NCI-H748 (cell line): ENCODE data around the gene AIDA.
"Not testable (repeated sequence)": the region's sequence is repeated elsewhere in the genome, so short reads cannot be mapped to it uniquely, and the experiment has no call there.

Source experiments
- DNase-seq: peaks from one replicate; lab custom pipeline; 2025; ENCODE audit not compliant: unreplicated experiment; lab: John Stamatoyannopoulos, UW

The AIDA gene

DNA sequence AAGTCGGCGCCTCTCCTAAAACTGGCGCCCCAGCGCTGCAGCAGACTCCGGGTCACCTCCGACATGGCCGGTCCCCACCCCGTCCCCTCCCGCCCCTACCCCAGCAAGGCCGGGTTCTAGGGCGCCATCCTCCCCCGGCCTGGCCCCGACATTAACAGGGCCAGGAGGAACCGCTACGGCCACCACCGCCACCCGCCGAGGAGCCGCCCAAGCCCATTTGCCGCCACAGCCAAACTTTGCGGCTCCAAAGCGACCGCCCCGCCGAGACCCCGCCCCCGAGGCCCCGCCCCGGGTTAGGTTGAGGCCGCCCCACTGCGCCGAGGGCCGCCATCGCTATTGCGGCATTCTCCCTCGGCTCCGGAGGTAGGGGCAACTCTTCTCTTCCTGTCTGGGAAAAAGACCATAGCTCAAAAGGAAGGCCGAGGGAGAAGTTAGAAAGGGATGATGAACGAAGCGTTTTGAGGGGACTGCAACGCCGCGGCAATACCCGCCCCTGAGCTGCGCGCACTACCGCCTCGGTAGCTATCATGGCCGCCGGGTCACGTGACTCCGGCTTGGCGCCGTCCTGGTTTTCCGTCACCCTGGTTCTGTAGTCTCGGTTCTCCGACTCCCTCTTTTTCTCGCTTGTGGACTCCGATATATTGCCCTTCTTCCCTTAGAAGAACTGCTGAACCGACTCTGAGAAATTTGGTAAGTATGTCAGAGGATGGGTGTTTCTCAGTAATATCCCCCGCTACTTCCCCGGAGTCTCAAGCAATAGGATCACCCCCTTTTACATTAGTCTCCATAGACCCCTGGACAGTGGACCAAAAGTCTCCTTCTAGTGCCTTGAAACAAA lies at the start of gene AIDA, which contains the start of gene BROX:
Gene AIDA (minus strand): TSS at position 239 of the 838 bp plus-strand sequence. CDS start 174 bp downstream, at position 65.
Gene BROX (plus strand): TSS at position 312 of the 838 bp plus-strand sequence. CDS start 3,136 bp downstream, outside the sequence.
- DNase-seq, result peak; percentile 82

- peak; percentile 6 for DNase-seq
These were observed 48.8 kb upstream of the AIDA start for GRCh38 chr1:222761083-222761482.

DNA sequence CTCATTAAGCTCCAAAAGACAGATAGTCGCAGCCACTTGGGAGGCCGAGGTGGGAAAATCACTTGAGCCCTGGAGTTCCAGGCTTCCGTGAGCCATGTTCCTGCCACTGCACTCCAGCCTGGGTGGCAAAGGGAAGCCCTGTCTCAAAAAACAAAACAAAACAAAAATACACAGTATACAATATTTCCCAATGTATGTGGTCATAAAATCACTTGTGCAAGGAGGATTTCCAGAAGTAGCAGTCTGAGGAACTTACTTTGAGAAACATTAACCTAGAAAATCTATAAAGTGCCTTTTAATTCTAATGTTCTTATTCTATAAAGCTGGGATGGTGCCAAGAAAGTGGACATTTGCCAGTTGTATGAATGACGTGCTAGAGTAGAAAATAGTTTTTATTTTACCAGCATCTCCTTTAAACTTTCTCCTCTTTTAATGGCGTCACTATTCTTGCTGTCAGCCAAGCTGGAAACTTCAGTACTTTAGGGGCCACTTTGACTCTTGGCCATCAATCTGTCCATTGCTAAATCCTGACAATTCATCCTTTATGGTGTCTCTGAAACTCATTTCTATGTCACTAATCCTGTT lies 47.3 kb upstream of the AIDA start:
- no peak for DNase-seq

DNA sequence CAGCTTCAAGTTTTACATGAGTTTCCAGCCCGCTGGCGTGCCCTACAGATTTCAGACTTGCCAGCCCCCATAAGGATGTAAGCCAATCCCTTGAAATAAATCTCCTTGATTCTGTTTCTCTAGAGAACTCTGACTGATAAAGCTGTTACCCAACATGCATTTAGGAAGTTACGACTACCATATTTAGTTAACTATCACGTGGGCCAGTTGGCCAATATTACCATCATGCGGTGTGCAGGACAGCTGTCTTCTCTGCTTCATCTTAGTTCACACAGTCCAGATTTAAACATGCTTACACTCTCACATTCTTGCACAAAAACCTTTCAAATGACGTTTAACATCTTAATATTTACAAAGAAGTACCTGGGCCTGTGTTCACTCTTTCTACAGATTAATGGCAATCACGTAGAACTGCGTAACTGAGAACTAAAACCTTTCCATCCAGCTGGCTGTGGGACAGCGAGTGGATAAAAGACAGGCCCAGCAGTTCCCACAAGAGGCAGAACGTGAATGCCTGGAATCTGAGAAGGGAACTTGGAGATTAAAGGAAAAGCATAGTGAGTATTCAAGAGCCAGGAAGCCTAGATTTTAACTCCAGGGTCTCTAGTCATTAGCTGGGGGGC lies 45.5 kb upstream of the AIDA start:
- DNase-seq, result no peak

GRCh38 chr1:222754366-222755139 lies 42.3 kb upstream of the AIDA start:
- no peak for DNase-seq

DNA sequence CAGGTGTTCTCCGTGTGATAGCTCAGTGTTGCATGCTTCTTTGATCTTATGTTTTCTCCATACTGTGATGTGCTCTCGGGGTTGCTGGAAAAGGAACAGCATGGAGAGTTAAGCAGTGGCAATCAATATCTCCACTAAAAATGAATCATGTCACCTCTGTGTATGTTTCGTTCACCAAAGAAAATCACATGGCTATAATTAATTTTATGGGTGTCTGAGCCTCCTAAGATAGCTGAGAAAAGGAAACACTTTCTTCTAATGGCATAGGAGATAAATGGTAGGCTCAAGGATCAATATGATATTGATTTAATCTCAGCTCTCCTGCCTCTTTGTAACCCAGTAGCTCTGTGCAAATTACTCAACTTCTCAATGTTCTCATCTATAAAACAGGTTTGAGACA lies 39.0 kb upstream of the AIDA start:
- DNase-seq, result no peak

DNA sequence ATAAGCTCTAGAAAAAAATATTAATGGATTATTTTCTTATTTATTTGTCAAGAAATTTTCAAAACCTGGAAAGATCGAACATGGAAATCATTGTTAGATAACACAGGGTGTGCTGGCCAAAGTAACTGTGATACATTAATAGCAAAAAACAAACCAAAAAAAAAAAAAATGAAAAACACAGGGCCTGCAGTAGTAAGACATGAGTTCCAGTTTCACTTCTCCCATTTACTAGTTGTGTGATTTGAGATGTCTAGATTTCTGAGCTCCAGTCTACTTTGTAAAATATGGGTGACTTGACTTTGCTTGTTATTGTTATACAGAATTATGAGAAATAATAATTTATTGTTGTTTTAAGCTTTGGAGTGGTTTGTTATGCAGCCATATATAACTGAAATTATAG lies 38.4 kb upstream of the AIDA start:
- no peak for DNase-seq

- DNase-seq, result peak; percentile 47
These were observed 37.6 kb upstream of the AIDA start for GRCh38 chr1:222749927-222750326.

DNA sequence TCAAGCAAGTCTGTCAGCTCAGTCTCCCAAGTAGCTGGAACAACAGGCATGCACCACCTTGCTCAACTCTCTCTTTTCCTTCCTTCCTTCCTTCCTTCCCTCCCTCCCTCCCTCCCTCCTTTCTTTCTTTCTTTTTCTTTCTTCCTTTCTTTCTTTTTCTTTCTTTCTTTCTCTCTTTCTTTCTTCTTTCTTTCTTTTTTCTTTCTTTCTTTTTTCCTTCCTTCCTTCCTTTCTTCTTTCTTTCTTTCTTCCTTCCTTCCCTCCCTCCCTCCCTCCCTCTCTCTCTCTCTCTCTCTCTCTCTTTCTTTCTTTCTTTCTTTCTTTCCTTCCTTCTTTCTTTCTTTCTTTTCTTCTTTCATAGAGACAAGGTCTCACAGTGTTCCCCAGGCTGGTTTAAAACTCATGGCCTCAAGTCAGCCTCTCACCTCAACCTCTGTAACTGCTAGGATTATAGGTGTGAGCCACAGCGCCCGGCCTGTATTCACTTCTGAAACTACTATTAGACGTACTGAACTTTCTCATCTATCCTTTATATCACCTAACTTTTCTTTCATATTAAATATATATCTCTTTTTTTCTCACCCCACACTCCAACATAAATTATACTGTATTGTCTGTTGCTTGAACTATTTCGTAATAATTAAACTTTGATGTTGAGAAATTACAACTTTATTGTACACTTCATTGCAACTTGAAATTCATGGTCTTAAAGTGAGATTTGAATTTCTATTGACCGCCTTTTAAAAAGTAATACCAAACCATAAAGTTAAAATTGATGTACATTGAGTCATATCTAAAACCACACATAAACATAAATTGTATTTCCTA lies 29.6 kb upstream of the AIDA start:
- DNase-seq, result not testable (repeated sequence)

DNA sequence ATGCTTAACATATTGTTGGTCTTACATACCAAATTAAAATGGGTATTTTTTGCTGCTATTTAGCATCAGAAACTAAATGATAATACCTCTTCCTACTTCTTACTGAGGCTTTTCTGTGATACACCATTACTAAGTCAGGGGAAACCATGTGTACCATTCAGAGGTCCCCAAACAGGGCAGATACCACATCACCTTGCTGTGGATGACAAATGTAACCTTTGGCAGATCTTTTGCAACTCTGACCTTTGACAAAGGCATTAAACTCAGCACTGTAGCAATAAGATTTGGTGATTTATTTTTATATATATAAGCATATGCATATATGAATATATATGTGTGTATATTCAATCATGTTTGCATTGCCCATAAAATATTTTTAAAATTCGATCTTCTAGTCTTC lies 27.6 kb upstream of the AIDA start:
- DNase-seq, result no peak

GRCh38 chr1:222739465-222739864 lies 27.2 kb upstream of the AIDA start:
- no peak for DNase-seq

DNA sequence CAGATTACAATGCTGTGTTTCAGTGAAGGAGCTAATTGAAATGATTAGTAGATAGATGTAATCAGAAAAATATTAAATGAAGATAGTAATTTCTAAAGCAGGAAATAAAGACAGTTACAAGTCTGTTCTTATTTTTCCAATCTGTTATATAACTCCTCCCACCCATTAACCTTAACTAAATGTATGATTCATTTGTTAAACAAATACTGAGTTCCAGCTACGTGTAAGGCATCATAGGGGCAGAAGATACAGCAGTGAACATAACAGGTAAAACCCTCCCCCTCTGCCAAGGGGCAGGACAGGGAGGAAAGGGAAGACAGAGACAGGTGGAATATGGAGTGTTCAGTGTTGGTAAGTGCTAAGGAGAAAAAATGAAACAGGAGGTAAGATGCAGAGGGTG lies 24.7 kb upstream of the AIDA start, which contains the start of gene FAM177B:
Gene FAM177B (plus strand): TSS at position 231 of the 400 bp plus-strand sequence. CDS start 9,344 bp downstream, outside the sequence.
- no peak for DNase-seq

DNA sequence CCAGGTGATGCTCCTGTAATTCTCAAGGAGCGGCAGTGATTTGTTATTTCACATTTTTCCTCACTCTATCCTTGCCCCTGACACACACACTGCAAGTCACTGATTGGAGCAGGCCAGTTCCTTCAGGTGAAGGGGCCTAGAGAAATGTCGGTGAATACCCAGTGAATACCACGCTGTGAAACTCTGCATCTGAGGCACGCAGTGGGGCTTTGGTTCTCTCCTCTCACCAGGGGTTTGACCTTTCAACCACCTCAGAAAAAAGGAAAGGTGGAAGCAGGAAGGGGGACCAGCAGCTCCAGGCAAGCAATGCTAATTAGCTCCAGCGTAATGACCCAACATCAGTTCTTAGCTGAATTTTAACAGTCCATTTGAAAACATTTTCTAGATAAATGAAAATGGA lies 24.2 kb upstream of the AIDA start:
- no peak for DNase-seq

GRCh38 chr1:222734740-222735139 lies 22.4 kb upstream of the AIDA start:
- no peak for DNase-seq

DNA sequence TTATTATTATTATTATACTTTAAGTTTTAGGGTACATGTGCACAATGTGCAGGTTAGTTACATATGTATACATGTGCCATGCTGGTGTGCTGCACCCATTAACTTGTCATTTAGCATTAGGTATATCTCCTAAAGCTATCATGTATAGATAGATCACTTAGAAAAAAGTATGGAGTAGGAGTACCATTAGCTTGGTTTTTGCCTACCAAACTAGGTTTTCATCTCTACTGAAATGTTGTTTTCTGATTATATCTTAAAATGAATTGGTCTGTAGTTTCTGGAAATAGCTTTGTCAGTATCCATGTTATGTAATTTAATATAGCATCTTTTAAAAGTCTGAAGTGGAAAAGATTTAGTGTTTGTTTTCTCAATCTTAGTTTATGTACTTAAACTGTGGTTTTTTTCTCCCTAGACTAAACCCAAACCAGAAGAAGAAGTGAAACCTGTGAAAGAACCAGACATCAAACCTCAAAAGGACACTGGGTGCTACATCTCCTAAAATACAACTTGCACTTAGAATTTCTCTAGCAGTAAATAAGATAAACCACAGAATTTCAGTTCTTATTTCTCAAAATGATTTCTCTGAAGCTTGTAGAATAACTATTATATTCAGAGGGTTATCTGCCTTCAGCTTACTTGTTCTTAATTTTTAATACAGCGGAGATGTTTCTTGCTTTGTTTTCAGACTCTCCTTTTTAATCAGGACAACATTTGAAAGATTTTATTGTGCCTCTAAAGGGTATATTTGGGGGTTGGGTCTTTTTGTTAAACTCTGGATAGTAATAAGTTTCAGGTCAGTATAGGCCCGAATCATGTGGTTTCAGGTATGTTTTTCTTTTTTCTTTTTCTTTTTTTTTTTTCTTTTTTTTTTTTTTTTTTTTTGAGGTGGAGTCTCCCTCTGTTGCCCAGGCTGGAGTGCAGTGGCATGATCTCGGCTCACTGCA lies 20.2 kb upstream of the AIDA start:
- no peak for DNase-seq

- DNase-seq, result no peak
These were observed 18.6 kb upstream of the AIDA start for GRCh38 chr1:222730866-222731265.

DNA sequence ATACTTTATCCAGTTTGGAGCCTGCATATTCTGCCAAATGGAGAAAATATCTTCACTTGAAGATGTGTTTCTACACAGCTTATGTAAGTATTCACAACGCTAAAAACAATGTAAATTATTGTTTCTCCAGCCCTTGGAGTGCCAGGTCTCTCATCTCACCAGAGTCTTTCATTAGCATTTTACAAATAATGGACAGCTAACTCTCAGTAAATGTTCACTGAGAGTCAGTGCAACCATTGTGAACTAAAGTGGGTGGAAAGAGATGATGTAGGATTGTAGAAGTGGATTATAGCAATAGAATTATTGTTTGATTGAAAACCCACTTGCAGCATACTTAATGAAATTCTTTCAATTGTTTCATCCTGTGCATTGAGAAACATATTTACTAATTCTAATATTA lies 16.5 kb upstream of the AIDA start:
- DNase-seq, result no peak

DNA sequence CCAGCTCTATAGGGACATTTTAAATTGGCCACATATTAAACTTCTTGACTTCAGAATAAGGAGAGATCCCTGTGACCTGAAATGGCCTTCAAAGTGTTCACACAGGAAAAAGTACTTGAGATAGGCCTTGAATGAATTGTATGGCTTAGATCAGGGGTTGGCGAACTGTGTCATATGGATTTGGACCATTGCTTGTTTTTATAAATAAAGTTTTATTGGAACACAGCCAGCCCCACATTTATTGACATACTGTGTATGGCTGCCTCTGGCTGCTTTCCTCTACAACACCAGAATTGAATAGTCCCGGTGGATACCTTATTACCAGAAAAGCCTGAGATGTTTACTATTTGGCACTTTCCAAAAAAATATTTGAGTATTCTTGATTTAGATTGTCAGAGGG lies 4.1 kb upstream of the AIDA start:
- DNase-seq, result no peak
